Common myeloid progenitor, CD34-positive (primary cell): ENCODE data around the gene SGMS1.

Experiments used
- CTCF ChIA-PET: fragments of 350-600 bp; sonication (Branson Sonifier 250); formaldehyde crosslinking; loops from one replicate; lab custom pipeline; 2021; ENCODE audit warnings: antibody characterized with exemption; lab: Charles Lee
- POLR2A ChIA-PET: fragments of 350-600 bp; sonication (Branson Sonifier 250); formaldehyde crosslinking; loops from one replicate; lab custom pipeline; 2021; ENCODE audit warnings: antibody characterized with exemption; lab: Charles Lee
- DNase-seq, 3 donors: peaks; one replicate each; pipeline versions ENCODE4 v3.0.0 to v3.0.0-alpha.2; 2013
- H3K27ac ChIP-seq, 2 experiments: 1 replicate in 1 of 2; 2 replicates in 1 of 2; pipeline ENCODE4 v1.7.0; 2013; ENCODE audit warnings: inconsistent platforms in 2 of 2, low read length in 2 of 2, mild to moderate bottlenecking in 2 of 2, low read depth in 1 of 2, moderate library complexity in 1 of 2; ENCODE audit not compliant: severe bottlenecking in 2 of 2, insufficient read depth in 1 of 2, poor library complexity in 1 of 2
- H3K27me3 ChIP-seq, 5 experiments: replicated peaks in 2 of 5; 1 replicate in 3 of 5; 2 replicates in 2 of 5; pipeline versions ENCODE4 v1.6.1 to v1.7.0; 2013; ENCODE audit warnings: low read length in 4 of 5, mild to moderate bottlenecking in 2 of 5, moderate library complexity in 2 of 5, inconsistent platforms in 1 of 5; ENCODE audit not compliant: insufficient read depth in 5 of 5, control insufficient read depth in 4 of 5
- H3K36me3 ChIP-seq, 4 experiments: 1 replicate in 2 of 4; 2 replicates in 2 of 4; pipeline versions ENCODE4 v1.6.1 to v1.7.0; 2013; ENCODE audit warnings: low read length in 3 of 4, control low read depth in 1 of 4, mild to moderate bottlenecking in 1 of 4; ENCODE audit not compliant: control insufficient read depth in 4 of 4, insufficient read depth in 4 of 4
- H3K4me1 ChIP-seq, 4 experiments: 1 replicate in 3 of 4; 2 replicates in 1 of 4; pipeline versions ENCODE4 v1.6.1 to v1.7.1; 2013; ENCODE audit warnings: low read length in 3 of 4, mild to moderate bottlenecking in 3 of 4, control low read depth in 1 of 4, inconsistent platforms in 1 of 4, moderate library complexity in 1 of 4; ENCODE audit not compliant: control insufficient read depth in 4 of 4, insufficient read depth in 4 of 4; ENCODE audit errors: control extremely low read depth in 1 of 4
- H3K4me3 ChIP-seq, 7 experiments: 1 replicate in 4 of 7; 2 replicates in 3 of 7; pipeline versions ENCODE4 v1.5.1 to v1.7.0; 2013; ENCODE audit warnings: mild to moderate bottlenecking in 7 of 7, low read length in 6 of 7, moderate library complexity in 6 of 7, inconsistent platforms in 2 of 7, low read depth in 2 of 7, control low read depth in 1 of 7; ENCODE audit not compliant: insufficient read depth in 4 of 7, control insufficient read depth in 1 of 7; ENCODE audit errors: extremely low read depth in 1 of 7
- H3K9me3 ChIP-seq, 5 experiments: 1 replicate in 4 of 5; 2 replicates in 1 of 5; pipeline versions ENCODE4 v1.6.1 to v1.7.1; 2013; ENCODE audit warnings: low read length in 4 of 5, mild to moderate bottlenecking in 2 of 5, inconsistent platforms in 1 of 5, low read depth in 1 of 5, moderate library complexity in 1 of 5; ENCODE audit not compliant: control insufficient read depth in 4 of 5, insufficient read depth in 2 of 5; ENCODE audit errors: control extremely low read depth in 1 of 5
- WGBS: methylation state at CpG from one replicate; pipeline ENCODE4 v1.1.5; 2013; ENCODE audit not compliant: insufficient coverage; 5-methylcytosine and 5-hydroxymethylcytosine counted together

Gene SGMS1

DNA sequence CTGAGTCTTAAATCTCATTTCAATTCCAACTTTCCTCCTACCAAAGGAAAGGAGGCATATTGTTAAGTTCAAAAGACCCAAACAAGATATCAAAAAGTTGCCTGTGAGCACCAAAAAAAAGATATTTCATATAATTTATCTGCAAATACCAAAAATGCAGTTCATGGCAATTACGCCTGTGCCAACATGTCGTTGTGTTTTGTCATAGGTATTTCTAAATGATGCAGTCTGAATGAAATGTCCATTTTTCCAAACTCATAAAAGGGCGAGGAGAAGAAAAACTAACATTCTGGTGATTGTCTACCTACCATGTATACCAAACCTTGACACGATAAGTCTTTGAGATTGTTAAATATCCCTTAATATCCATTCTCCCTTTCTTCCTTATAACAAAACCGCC lies 109.8 kb downstream of the SGMS1 start:
- Histone ChIP-seq H3K27ac (no peak overlapping the region), H3K4me1 (peaks cover 0 to 4% (median 0%) of the 10 kb centered on the region in 4 experiments), H3K36me3 (peaks cover 0 to 2% (median 0%) of the 10 kb centered on the region in 4 experiments), H3K27me3 (no peaks in the 10 kb centered on the region), H3K4me3 (no peak overlapping the region), H3K9me3 (no peaks in the 10 kb centered on the region)
- no peak for DNase-seq
- POLR2A ChIA-PET = no interaction called here
- CTCF ChIA-PET = interaction anchor here (1.0 kb wide), 1 partner anchor 11 kb away, joined by 4 read pairs; no protein-coding TSS in a partner anchor
- WGBS = 94% methylated on average over 2 of the region's 5 CpGs

DNA sequence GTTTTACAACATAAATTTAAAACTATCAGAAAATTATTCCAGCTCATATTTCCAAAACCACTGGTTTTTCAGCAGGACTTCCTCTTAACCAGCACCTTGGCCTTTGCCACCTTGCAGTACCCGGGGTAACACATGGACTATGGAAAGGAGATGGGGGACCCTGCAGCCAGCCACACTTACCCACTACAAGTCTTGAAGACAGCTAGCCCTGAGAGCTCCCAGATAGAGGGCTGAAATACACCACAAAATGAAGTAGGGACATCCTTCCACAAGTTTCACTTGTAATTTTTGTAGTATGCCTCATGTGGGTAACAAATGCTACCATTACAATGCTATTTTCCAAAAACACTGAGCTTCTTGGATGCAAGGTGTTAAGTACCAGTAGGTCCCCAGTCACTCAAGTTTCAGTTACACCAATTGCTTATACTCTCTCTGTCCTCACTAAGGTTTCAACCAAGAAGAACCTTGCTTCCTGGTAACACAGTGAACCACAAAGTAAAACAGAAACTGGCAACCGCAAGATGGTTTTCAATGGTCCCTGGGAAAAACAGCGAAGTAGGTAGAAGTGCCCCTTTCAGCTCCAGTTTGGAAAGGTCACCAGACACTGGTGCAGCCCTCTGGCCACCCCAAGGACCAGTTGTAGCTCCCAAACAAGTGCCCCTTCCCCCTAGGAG lies 110.9 kb downstream of the SGMS1 start:
- CTCF ChIA-PET = interaction anchor here (0.8 to 1.0 kb wide), 2 partner anchors 12 to 141 kb away, joined by 3 to 4 read pairs; no protein-coding TSS in a partner anchor
- H3K4me3 ChIP-seq = no peak overlapping the region
- DNase-seq = peak in 1 of 3 donors; percentile 4
- POLR2A ChIA-PET = no interaction called here
- H3K27me3 ChIP-seq = no peaks in the 10 kb centered on the region
- WGBS = 100% methylated on average over 2 of the region's 3 CpGs
- peaks cover 0 to 4% (median 0%) of the 10 kb centered on the region in 4 experiments for H3K4me1 ChIP-seq
- H3K9me3 ChIP-seq = no peaks in the 10 kb centered on the region
- no peak overlapping the region for H3K27ac ChIP-seq
- H3K36me3 ChIP-seq = peaks cover 0 to 2% (median 0%) of the 10 kb centered on the region in 4 experiments

DNA sequence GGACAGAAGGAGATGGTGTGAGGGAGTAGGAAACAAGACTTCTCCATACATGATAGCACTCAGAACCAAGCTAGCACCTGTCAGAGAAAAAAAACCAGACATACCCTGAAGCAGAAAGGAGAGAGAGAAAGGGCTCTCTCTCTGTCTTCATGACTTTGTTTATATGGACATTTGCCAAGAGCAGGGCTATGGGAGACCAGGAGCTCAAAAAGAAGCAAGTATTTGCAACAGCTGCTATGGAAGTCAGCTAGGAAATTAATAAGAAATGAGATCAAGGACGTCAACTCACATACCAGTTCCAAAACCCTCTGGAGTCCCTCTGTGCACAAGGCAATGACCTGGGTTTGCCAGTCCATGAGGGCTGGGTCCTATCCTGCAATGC lies 111.6 kb downstream of the SGMS1 start:
- ChIA-PET POLR2A (no interaction called here), CTCF (no interaction called here)
- Histone ChIP-seq H3K9me3 (no peaks in the 10 kb centered on the region), H3K4me3 (no peak overlapping the region), H3K27ac (no peak overlapping the region), H3K27me3 (no peaks in the 10 kb centered on the region), H3K4me1 (peaks cover 0 to 4% (median 0%) of the 10 kb centered on the region in 4 experiments), H3K36me3 (peaks cover 0 to 2% (median 0%) of the 10 kb centered on the region in 4 experiments)
- DNase-seq = no peak
- WGBS = 100% methylated on average over 1 of the region's 1 CpG

DNA sequence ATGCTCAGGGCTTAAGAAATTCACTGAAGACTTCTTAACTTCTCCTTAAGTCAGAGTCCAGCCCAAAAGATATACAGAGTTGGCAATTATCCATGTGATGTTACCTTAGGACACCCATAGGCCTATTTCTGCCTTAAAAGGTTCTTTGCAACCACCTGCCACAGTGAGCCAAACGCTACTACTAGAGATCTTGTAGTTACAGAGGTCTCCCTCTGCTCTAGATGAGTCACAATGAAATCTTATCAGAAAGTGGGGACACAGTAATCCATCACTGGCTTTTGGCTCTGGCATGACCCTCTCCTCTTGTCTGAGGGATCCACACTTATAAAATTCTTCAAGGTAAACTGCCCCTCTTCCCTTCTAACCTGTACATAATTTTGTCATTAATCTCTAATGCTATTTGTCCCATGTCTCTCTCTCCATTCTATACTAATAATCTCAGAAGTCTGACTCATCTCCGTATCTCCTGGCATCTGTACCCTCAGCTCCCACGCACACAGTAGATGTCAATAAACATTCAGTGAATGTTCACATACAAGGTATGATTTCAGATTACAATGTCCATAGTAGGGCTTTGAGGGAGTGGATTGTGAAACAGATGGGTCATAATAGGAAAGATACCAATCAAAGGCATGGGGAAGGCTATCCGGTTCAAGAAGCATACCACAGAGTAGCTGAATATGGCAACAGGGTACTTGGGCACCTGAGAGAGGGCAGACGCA lies 112.1 kb downstream of the SGMS1 start:
- no peak overlapping the region for H3K27ac ChIP-seq
- no peaks in the 10 kb centered on the region for H3K27me3 ChIP-seq
- ChIA-PET POLR2A (no interaction called here), CTCF (no interaction called here)
- no peak for DNase-seq
- no peaks in the 10 kb centered on the region for H3K9me3 ChIP-seq
- 90% methylated on average over 2 of the region's 5 CpGs for WGBS
- H3K36me3 ChIP-seq = peaks cover 0 to 2% (median 0%) of the 10 kb centered on the region in 4 experiments
- H3K4me3 ChIP-seq = no peak overlapping the region
- H3K4me1 ChIP-seq = peaks cover 0 to 4% (median 0%) of the 10 kb centered on the region in 4 experiments

DNA sequence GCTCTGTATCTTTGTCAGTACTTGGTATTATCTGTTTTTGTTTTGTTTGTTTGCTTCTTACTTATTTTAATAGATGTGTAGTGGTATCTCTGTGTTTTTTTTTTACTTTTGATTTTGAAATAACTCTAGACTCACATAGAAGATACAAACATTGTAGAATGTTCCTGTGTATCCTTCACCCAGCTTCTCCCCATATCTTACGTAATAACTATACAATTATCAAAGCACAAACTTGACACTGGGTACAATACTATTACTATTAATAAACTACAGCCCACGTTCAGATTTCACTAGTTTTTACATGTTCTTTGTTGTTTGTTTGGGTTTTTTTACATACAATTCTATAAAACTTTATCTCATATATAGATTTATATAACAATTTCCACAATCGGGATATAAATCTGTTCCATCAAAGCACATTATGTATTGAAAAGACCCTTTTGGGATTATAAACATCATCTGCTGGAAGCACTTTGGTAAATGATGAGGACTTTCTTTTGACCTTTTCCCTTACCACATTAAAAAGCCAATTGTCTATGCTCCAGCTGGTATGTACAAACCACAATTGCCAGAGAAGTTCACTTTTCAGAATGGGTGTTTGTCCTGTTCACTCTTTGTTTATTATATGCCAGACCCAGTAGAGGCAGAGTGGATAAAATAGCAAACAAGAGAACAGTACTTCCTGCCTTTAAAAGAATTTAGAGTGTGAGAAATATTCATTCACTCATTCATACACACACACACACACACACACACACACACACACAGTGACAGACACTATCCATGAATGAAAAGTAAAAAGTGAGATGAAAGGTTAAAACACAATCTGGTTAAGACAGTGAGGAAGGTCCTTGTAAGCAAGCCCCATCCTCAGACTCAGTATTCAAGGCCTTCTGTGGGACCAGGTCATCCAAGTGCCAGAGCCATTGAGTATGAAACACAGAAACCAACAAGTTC lies 113.0 kb downstream of the SGMS1 start:
- H3K4me1 ChIP-seq = peaks cover 0 to 4% (median 0%) of the 10 kb centered on the region in 4 experiments
- H3K9me3 ChIP-seq = no peaks in the 10 kb centered on the region
- ChIA-PET CTCF (no interaction called here), POLR2A (no interaction called here)
- no peak for DNase-seq
- no peaks in the 10 kb centered on the region for H3K27me3 ChIP-seq
- no peak overlapping the region for H3K4me3 ChIP-seq
- no CpG with 5 or more reads among the region's 3 CpGs for WGBS
- H3K36me3 ChIP-seq = peaks cover 0 to 2% (median 0%) of the 10 kb centered on the region in 4 experiments
- no peak overlapping the region for H3K27ac ChIP-seq

DNA sequence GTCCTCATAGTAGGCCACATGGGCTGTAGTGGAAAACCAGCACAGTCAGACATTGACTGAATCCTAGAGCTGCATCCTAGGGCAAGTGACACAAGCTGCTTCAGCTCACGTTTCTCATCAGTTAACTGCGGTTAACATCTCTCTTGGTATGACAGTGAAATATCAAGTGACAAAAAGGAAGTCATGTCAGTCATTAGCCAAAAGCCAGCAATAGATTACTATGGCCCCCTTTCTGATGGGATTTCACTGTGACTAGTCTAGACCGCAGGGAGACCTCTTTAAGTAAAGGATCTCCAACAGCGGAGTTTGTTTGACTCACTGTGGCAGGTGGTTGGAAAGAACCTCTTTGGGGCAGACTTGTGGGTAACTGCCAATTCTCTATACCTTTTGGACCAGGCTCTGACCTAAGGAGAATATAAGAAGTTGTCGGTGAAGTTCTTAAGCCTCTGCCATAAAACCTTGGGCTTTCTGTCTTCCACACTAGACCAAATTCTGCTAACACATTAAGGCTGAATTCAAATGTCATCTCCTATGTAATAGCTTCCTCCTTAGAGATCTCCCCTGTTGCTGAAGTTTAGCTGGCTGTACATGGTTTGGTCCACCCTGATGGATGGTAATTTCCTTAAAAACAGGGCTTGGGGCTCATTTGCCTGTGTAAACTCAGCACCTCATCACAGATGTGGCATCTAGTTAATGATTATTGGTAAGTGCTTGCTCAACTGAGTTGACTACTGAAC lies 115.3 kb downstream of the SGMS1 start:
- 96% methylated on average over 5 of the region's 5 CpGs for WGBS
- Histone ChIP-seq H3K27me3 (no peaks in the 10 kb centered on the region), H3K4me1 (peaks cover 0 to 4% (median 0%) of the 10 kb centered on the region in 4 experiments), H3K36me3 (no peaks in the 10 kb centered on the region), H3K27ac (no peak overlapping the region), H3K4me3 (no peak overlapping the region), H3K9me3 (no peaks in the 10 kb centered on the region)
- no peak for DNase-seq
- ChIA-PET POLR2A (no interaction called here), CTCF (no interaction called here)
